GM19372 (cell line): ENCODE data around the gene SLC6A15.

ENCODE experiments used
- ATAC-seq: cut with Tn5 transposase; IDR thresholded peaks from one replicate; pipeline ENCODE4 v1.9.1; 2021; ENCODE audit warnings: mild to moderate bottlenecking, low read depth, moderate library complexity; ENCODE audit not compliant: unreplicated experiment

SLC6A15 gene

GRCh38 chr12:84875241-84875640, 37.4 kb downstream of the SLC6A15 start:
- no peak for ATAC-seq

- ATAC-seq: no peak
Observed at GRCh38 chr12:84874825-84875139, 37.8 kb downstream of the SLC6A15 start.

GRCh38 chr12:84874125-84874824, 38.3 kb downstream of the SLC6A15 start:
- ATAC-seq: peak; percentile 95

GRCh38 chr12:84862186-84862585, 50.4 kb downstream of the SLC6A15 start:
- no peak for ATAC-seq

GRCh38 chr12:84860718-84861117, 51.9 kb downstream of the SLC6A15 start:
- no peak for ATAC-seq

- ATAC-seq: no peak
Observed at GRCh38 chr12:84858796-84859195, 53.8 kb downstream of the SLC6A15 start.

- ATAC-seq: no peak
Observed at GRCh38 chr12:84857525-84858208, 54.9 kb downstream of the SLC6A15 start.

GRCh38 chr12:84856156-84856900, 56.3 kb downstream of the SLC6A15 start:
- ATAC-seq: no peak

- no peak for ATAC-seq
Observed at GRCh38 chr12:84843593-84844144, 68.9 kb downstream of the SLC6A15 start.

GRCh38 chr12:84842406-84843013, 70.1 kb downstream of the SLC6A15 start:
- ATAC-seq: peak; percentile 74

GRCh38 chr12:84841591-84841990, 71.0 kb downstream of the SLC6A15 start:
- no peak for ATAC-seq

GRCh38 chr12:84840356-84840755, 72.2 kb downstream of the SLC6A15 start:
- no peak for ATAC-seq

GRCh38 chr12:84826925-84827324, 85.7 kb downstream of the SLC6A15 start:
- ATAC-seq: no peak

- ATAC-seq: no peak
Observed at GRCh38 chr12:84825149-84825548, 87.5 kb downstream of the SLC6A15 start.

- no peak for ATAC-seq
Observed at GRCh38 chr12:84822525-84822924, 90.1 kb downstream of the SLC6A15 start.

- no peak for ATAC-seq
Observed at GRCh38 chr12:84816916-84817695, 95.5 kb downstream of the SLC6A15 start.

- ATAC-seq: no peak
Observed at GRCh38 chr12:84814664-84815245, 97.8 kb downstream of the SLC6A15 start.

GRCh38 chr12:84813780-84814663, 98.6 kb downstream of the SLC6A15 start:
- ATAC-seq: no peak

GRCh38 chr12:84811291-84811690, 101.3 kb downstream of the SLC6A15 start:
- ATAC-seq: no peak
